HG03280 (cell line): ENCODE measurements around the gene SLC9A5.

Source experiments
- ATAC-seq: cut with Tn5 transposase; IDR thresholded peaks from one replicate; pipeline ENCODE4 v1.9.1; 2021; ENCODE audit warnings: mild to moderate bottlenecking, moderate library complexity; ENCODE audit not compliant: unreplicated experiment

SLC9A5 gene

GRCh38 chr16:67213197-67214019 lies 35.4 kb upstream of the SLC9A5 start:
- no peak for ATAC-seq

- no peak for ATAC-seq
These were observed 33.1 kb upstream of the SLC9A5 start for GRCh38 chr16:67215706-67216105.

- no peak for ATAC-seq
These were observed 31.9 kb upstream of the SLC9A5 start for GRCh38 chr16:67216612-67217490.

GRCh38 chr16:67223992-67224391 lies 24.8 kb upstream of the SLC9A5 start:
- ATAC-seq: no peak

- ATAC-seq: no peak
These were observed 22.4 kb upstream of the SLC9A5 start for GRCh38 chr16:67226295-67226803.

- ATAC-seq: peak; percentile 93
These were observed 21.8 kb upstream of the SLC9A5 start, which contains the start of gene TMEM208 for GRCh38 chr16:67226804-67227566. Gene TMEM208 (plus strand): TSS chr16:67227130. CDS start chr16:67227219, 89 bp downstream.

GRCh38 chr16:67227567-67227921 lies 21.2 kb upstream of the SLC9A5 start:
- no peak for ATAC-seq

GRCh38 chr16:67228034-67228785 lies 20.6 kb upstream of the SLC9A5 start:
- ATAC-seq: no peak

- no peak for ATAC-seq
These were observed 19.9 kb upstream of the SLC9A5 start for GRCh38 chr16:67228905-67229304.

- no peak for ATAC-seq
These were observed 18.6 kb upstream of the SLC9A5 start for GRCh38 chr16:67229906-67230808.

- ATAC-seq: no peak
These were observed 17.7 kb upstream of the SLC9A5 start for GRCh38 chr16:67230809-67231660.

- ATAC-seq: no peak
These were observed 15.2 kb upstream of the SLC9A5 start for GRCh38 chr16:67233596-67233995.

- no peak for ATAC-seq
These were observed 14.6 kb upstream of the SLC9A5 start for GRCh38 chr16:67234180-67234597.

GRCh38 chr16:67235816-67236562 lies 12.8 kb upstream of the SLC9A5 start:
- no peak for ATAC-seq

- peak; percentile 47 for ATAC-seq
These were observed 12.0 kb upstream of the SLC9A5 start for GRCh38 chr16:67236563-67237395.

GRCh38 chr16:67237396-67238277 lies 11.1 kb upstream of the SLC9A5 start:
- no peak for ATAC-seq
